K562 (cell line): ENCODE data around the gene FRMD4A. TPM values are rescaled to one million over a fixed set of nuclear protein-coding genes. Genes with fewer than 3 reads are reported as not detected.

Experiments
- ATAC-seq: fragments of 200-7000 bp; cut with Tn5 transposase; 3 replicates; pipeline ENCODE4 v1.9.1; 2020; ENCODE audit warnings: moderate library complexity
- BruUV-seq: library from RNA; stranded (reverse); fragments of 400-500 nt; replicated peaks from 2 replicates; lab custom pipeline; 2021; lab: Mats Ljungman, UMichigan
- CTCF ChIA-PET: fragments of 300-600 bp; formaldehyde crosslinking; extraction: SDS; loops from one replicate; lab custom pipeline; 2021; ENCODE audit warnings: low intra/inter-chr PET ratio; lab: Yijun Ruan, JAX
- POLR2A ChIA-PET: fragments of 300-600, 350-650 bp; sonication (Branson Sonifier 250); formaldehyde crosslinking; extraction: SDS; loops from one replicate; lab custom pipeline; 2021; ENCODE audit warnings: antibody characterized with exemption, inconsistent platforms; lab: Yijun Ruan, JAX
- DNase-seq, 4 experiments: peaks; one replicate each; pipeline versions ENCODE4 v3.0.0 to v3.0.0-alpha.2; 2011 to 2018; ENCODE audit warnings: low spot score in 3 of 4, mixed read lengths in 3 of 4; ENCODE audit errors: extremely low read depth in 1 of 4
- FAIRE-seq: peaks from 2 replicates; lab custom pipeline; 2011; peaks lifted over from hg19 to GRCh38; lab: Jason Lieb, UNC
- H2AFZ ChIP-seq: 2 replicates; pipeline ENCODE4 v1.6.0; 2011; ENCODE audit warnings: low read depth, low read length, control low read depth, inconsistent platforms
- H3K27ac ChIP-seq: fragments of 200-600 bp; 3 replicates; pipeline ENCODE4 v1.8.0; 2011; ENCODE audit warnings: low read depth, mild to moderate bottlenecking, control low read depth, inconsistent platforms, low read length, moderate library complexity, mixed read lengths; ENCODE audit errors: extremely low read depth
- H3K27me3 ChIP-seq, 2 experiments: fragments of 300-600 bp in 1 of 2; 2 replicates in 1 of 2; 3 replicates in 1 of 2; pipeline versions ENCODE4 v1.6.0 to v1.8.0; 2011; ENCODE audit warnings: inconsistent platforms in 2 of 2, low read length in 2 of 2, mild to moderate bottlenecking in 1 of 2, mixed read lengths in 1 of 2, moderate library complexity in 1 of 2; ENCODE audit not compliant: control insufficient read depth in 2 of 2, insufficient read depth in 2 of 2
- H3K36me3 ChIP-seq: fragments of 300-600 bp; 3 replicates; pipeline ENCODE4 v1.8.0; 2011; ENCODE audit warnings: mild to moderate bottlenecking, low read length, inconsistent platforms; ENCODE audit not compliant: control insufficient read depth, insufficient read depth
- H3K4me1 ChIP-seq, 2 experiments: fragments of 200-600 bp in 1 of 2; replicated peaks in 1 of 2; 2 replicates in 1 of 2; 3 replicates in 1 of 2; pipeline versions ENCODE4 v1.5.1 to v1.8.0; 2011; ENCODE audit warnings: inconsistent platforms in 2 of 2, low read length in 2 of 2, mild to moderate bottlenecking in 1 of 2, mixed read lengths in 1 of 2, moderate library complexity in 1 of 2; ENCODE audit not compliant: control insufficient read depth in 2 of 2, insufficient read depth in 2 of 2
- H3K4me2 ChIP-seq: 2 replicates; pipeline ENCODE4 v1.6.1; 2011; ENCODE audit warnings: low read length, control low read depth, inconsistent platforms, mixed read lengths; ENCODE audit not compliant: insufficient read depth
- H3K4me3 ChIP-seq: fragments of 200-600 bp; sonication (generic), shearing (Covaris generic); 2 replicates; pipeline ENCODE4 v1.5.1; 2016; ENCODE audit warnings: control low read depth, inconsistent platforms
- H3K79me2 ChIP-seq: fragments of 200-600 bp; 3 replicates; pipeline ENCODE4 v1.8.0; 2011; ENCODE audit warnings: low read length, inconsistent platforms; ENCODE audit not compliant: control insufficient read depth, insufficient read depth
- H3K9ac ChIP-seq, 2 experiments: 2 replicates each; pipeline versions ENCODE4 v1.6.0 to v1.6.1; 2011; ENCODE audit warnings: low read depth in 2 of 2, low read length in 2 of 2, control low read depth in 1 of 2, inconsistent platforms in 1 of 2, mild to moderate bottlenecking in 1 of 2, mixed read lengths in 1 of 2; ENCODE audit not compliant: insufficient read depth in 1 of 2
- H3K9me1 ChIP-seq: one replicate; pipeline ENCODE4 v1.6.0; 2011; ENCODE audit warnings: inconsistent platforms, mild to moderate bottlenecking, low read length, moderate library complexity; ENCODE audit not compliant: control insufficient read depth, insufficient read depth
- H3K9me3 ChIP-seq: replicated peaks from 2 replicates; pipeline ENCODE4 v1.5.1; 2011; ENCODE audit warnings: low read depth, low read length, inconsistent platforms; ENCODE audit not compliant: control insufficient read depth, insufficient read depth
- H4K20me1 ChIP-seq: replicated peaks from 2 replicates; pipeline ENCODE4 v1.6.1; 2011; ENCODE audit warnings: low read length, inconsistent platforms, mixed read lengths; ENCODE audit not compliant: control insufficient read depth, insufficient read depth
- ATF3 ChIP-seq, 2 experiments: fragments of 450-650 bp in 1 of 2; sonication (generic) in 1 of 2; formaldehyde crosslinking in 1 of 2; IDR thresholded peaks in 1 of 2; conservative IDR thresholded peaks in 1 of 2; 2 replicates each; pipeline versions ENCODE4 v1.6.1 to v1.8.1; 2016 to 2023; ENCODE audit warnings: mild to moderate bottlenecking in 2 of 2, moderate library complexity in 2 of 2, inconsistent platforms in 1 of 2, missing genetic modification reagents in 1 of 2
- DMBX1 ChIP-seq: fragments of 250-450 bp; sonication (Bioruptor Pico); IDR thresholded peaks from 2 replicates; pipeline ENCODE4 v1.8.0; 2022; ENCODE audit warnings: inconsistent platforms, mild to moderate bottlenecking, moderate library complexity, borderline replicate concordance
- MITF ChIP-seq: IDR thresholded peaks from 2 replicates; pipeline ENCODE4 v1.6.1; 2014; ENCODE audit warnings: antibody characterized with exemption
- MTF1 ChIP-seq: fragments of 250-450 bp; sonication (Bioruptor Pico); IDR thresholded peaks from 2 replicates; pipeline ENCODE4 v1.9.0; 2021; ENCODE audit warnings: moderate library complexity, mild to moderate bottlenecking, inconsistent platforms, borderline replicate concordance
- NEUROD1 ChIP-seq: fragments of 150-350 bp; IDR thresholded peaks from 2 replicates; pipeline ENCODE4 v1.6.1; 2014; ENCODE audit warnings: borderline replicate concordance, low read length, low read depth; ENCODE audit not compliant: partially characterized antibody
- PYGO2 ChIP-seq: fragments of 450-650 bp; IDR thresholded peaks from 2 replicates; pipeline ENCODE4 v1.6.1; 2016; ENCODE audit warnings: mild to moderate bottlenecking, missing genetic modification characterization, moderate library complexity, missing compliant biosample characterization
- SMARCA5 ChIP-seq: fragments of 450-650 bp; IDR thresholded peaks from 2 replicates; pipeline ENCODE4 v1.6.1; 2016
- SMARCE1 ChIP-seq: fragments of 450-650 bp; IDR thresholded peaks from 2 replicates; pipeline ENCODE4 v1.7.1; 2016; ENCODE audit warnings: mild to moderate bottlenecking
- WHSC1 ChIP-seq: IDR thresholded peaks from one replicate; pipeline ENCODE4 v1.6.1; 2012; ENCODE audit warnings: low read length, control low read depth, inconsistent platforms
- ZBED1 ChIP-seq: IDR thresholded peaks from 2 replicates; pipeline ENCODE4 v1.6.1; 2014
- ZBTB7A ChIP-seq: IDR thresholded peaks from 2 replicates; pipeline ENCODE4 v1.6.1; 2011; ENCODE audit warnings: low read depth, mild to moderate bottlenecking, low read length, moderate library complexity, borderline replicate concordance; ENCODE audit not compliant: control insufficient read depth
- ZKSCAN3 ChIP-seq: fragments of 250-450 bp; sonication (Bioruptor Pico); IDR thresholded peaks from 2 replicates; pipeline ENCODE4 v1.4.0; 2020
- ZNF395 ChIP-seq: fragments of 200-800 bp; sonication (Bioruptor generic); IDR thresholded peaks from 2 replicates; pipeline ENCODE4 v1.6.1; 2017; ENCODE audit warnings: missing genetic modification characterization, missing compliant biosample characterization
- WGBS: fragments of 100-300 bp; shearing (Covaris generic); methylation state at CpG from one replicate; pipeline ENCODE4 v1.1.6; 2016; ENCODE audit warnings: low coverage, mixed read lengths; ENCODE audit not compliant: insufficient coverage; ENCODE audit errors: missing lambda C conversion rate; 5-methylcytosine and 5-hydroxymethylcytosine counted together
- in situ Hi-C: fragments of 300-500 bp; cut with MboI; formaldehyde crosslinking; loops from 4 replicates; pipeline ENCODE4 v1.15.0; 2018; ENCODE audit warnings: inconsistent platforms, mixed read lengths
- intact Hi-C: fragments of 100-400 bp; cut with micrococcal nuclease; formaldehyde crosslinking; loops from 2 replicates; pipeline ENCODE4 v1.14.2; 2022
- polyA plus RNA-seq, 8 experiments: library from polyadenylated mRNA; depleted of rRNA in 4 of 8; stranded (reverse) in 5 of 8; unstranded in 3 of 8; fragments of >200 nt; fragmentation: Nextera tagmentation in 2 of 8; fragmentation: Illumina TruSeq in 1 of 8; extraction: Ambion mirVana in 2 of 8; extraction: Trizol in 1 of 8; gene quantifications; 2 replicates each; pipeline versions ENCODE4 v1.2.1 to v1.2.3, GENCODE V29; 2011 to 2014; ENCODE audit warnings: inconsistent platforms in 1 of 8, missing spikeins in 1 of 8
- total RNA-seq, 7 experiments: library from RNA; depleted of rRNA in 6 of 7; stranded (reverse); fragments of >200 nt in 6 of 7; fragmentation: Illumina TruSeq in 2 of 7; extraction: Trizol in 2 of 7; gene quantifications; 2 replicates each; pipeline versions ENCODE4 v1.2.1 to v1.2.3, GENCODE V29; 2011 to 2021; ENCODE audit warnings: low replicate concordance in 1 of 7
- TF ChIP-seq, protein P1 (sequence below): fragments of 250-450 bp; sonication (Bioruptor Pico); IDR thresholded peaks from 2 replicates; pipeline ENCODE4 v1.4.0; 2020

The FRMD4A gene
- total and polyA plus RNA-seq, 9 of the 15 experiments (the other 6 are each of a cell fraction or from before 2014, with no cell fraction given), result 0.80 to 5.2 (median 3.0) TPM

GRCh38 chr10:13775786-13776775 is 554.6 kb downstream of the FRMD4A start (continued):
- no peak for TF ChIP-seq MITF
- TF ChIP-seq SMARCA5, result no peak
- TF ChIP-seq SMARCE1, result no peak

GRCh38 chr10:13774303-13774893 is 556.3 kb downstream of the FRMD4A start:
- FAIRE-seq, result no peak
- TF ChIP-seq ZBED1, result no peak
- no peak for TF ChIP-seq ATF3 (IDR thresholded peaks at IDR 0.05)
- TF ChIP-seq ATF3 (CRISPR knock-in tag; conservative IDR thresholded peaks at IDR 0.05), result no peak
- no peak for TF ChIP-seq PYGO2 (tag)
- TF ChIP-seq ZNF395 (CRISPR knock-in tag), result no peak
- TF ChIP-seq, protein P1, sequence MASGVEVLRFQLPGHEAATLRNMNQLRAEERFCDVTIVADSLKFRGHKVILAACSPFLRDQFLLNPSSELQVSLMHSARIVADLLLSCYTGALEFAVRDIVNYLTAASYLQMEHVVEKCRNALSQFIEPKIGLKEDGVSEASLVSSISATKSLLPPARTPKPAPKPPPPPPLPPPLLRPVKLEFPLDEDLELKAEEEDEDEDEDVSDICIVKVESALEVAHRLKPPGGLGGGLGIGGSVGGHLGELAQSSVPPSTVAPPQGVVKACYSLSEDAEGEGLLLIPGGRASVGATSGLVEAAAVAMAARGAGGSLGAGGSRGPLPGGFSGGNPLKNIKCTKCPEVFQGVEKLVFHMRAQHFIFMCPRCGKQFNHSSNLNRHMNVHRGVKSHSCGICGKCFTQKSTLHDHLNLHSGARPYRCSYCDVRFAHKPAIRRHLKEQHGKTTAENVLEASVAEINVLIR (CRISPR knock-in tag), result no peak
- no peak for TF ChIP-seq WHSC1
- no peak for TF ChIP-seq NEUROD1
- TF ChIP-seq DMBX1, result no peak
- no peak for TF ChIP-seq ZBTB7A
- TF ChIP-seq ZKSCAN3, result no peak
- no peak for TF ChIP-seq MTF1 (CRISPR knock-in tag)

More at GRCh38 chr10:13774303-13774893, 556.3 kb downstream of the FRMD4A start:
- Histone ChIP-seq H3K27me3 (peaks cover 29 to 42% of the 10 kb centered on the region in 2 experiments; a peak in 4 of 5 replicates), H3K4me3 (no peak overlapping the region), H3K9me1 (no peaks in the 10 kb centered on the region), H4K20me1 (no peaks in the 10 kb centered on the region), H2AFZ (no peak overlapping the region), H3K4me1 (no peaks in the 10 kb centered on the region), H3K9me3 (no peaks in the 10 kb centered on the region), H3K4me2 (no peak overlapping the region), H3K9ac (no peak overlapping the region), H3K79me2 (no peaks in the 10 kb centered on the region), H3K36me3 (no peaks in the 10 kb centered on the region), H3K27ac (no peak overlapping the region)
- ChIA-PET CTCF (no interaction called here), POLR2A (no interaction called here)
- ATAC-seq (no peak), DNase-seq (no peak)
- WGBS, result 0% methylated on average over 9 of the region's 9 CpGs
- no TSS peak for BruUV-seq
- in situ Hi-C loops, result no loop called here
- intact Hi-C loops, result no loop called here
